ENCODE data around the gene ANGPTL1. TPM values are rescaled to one million over a fixed set of nuclear protein-coding genes. Genes with fewer than 3 reads are reported as not detected.

The ANGPTL1 gene
- total RNA-seq, 4 donors from 2014 or later: 40.5 to 242 (median 77.7) TPM

GRCh38 chr1:178847396-178847849, 23.5 kb downstream of the ANGPTL1 start:
- no peak for TF ChIP-seq CTCF (IDR thresholded peaks at IDR 0.05; ENCODE audit: low read depth)

DNA sequence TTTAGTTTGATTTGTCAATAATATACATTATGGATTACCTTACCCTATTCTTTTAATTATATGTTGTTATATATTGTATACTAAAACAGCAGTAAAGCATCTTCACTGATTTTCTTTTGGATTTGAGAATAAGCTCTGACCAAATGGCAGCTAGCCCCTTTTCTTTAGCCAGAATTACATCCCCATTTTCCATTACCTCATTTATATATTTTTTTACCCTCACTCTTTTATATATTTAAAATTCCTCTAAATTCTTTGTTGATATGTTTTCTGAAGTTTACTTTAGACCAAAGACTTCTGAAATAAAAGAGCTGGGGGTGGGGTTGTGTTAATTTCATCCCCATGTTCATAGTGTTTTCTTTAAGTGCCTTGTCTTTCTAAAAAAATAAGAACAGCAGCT, 24.6 kb downstream of the ANGPTL1 start:
- no peak for TF ChIP-seq CTCF (IDR thresholded peaks at IDR 0.05; ENCODE audit: low read depth)

- TF ChIP-seq CTCF (IDR thresholded peaks at IDR 0.05; ENCODE audit: low read depth): no peak
These were observed 26.4 kb downstream of the ANGPTL1 start for GRCh38 chr1:178844436-178844835.

DNA sequence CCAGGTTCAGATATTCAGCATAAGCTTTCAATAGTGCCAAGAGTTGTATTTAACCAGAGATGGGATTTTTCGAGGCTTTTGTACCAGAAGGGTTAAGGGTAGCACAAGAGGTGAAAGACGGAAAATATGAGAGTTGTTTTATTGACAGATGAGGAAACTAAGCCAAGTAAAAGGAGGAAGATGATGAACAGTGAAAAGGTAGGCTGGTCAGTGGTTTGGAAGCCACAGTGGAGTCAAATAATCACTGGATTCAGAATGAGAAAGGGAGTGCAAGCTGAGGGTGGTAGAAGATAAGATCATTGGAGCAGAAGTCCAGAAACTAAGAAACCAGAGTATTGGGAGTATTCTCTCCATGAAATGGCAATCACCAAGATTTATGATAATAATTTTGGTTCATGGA, 45.7 kb downstream of the ANGPTL1 start:
- no peak for TF ChIP-seq CTCF (IDR thresholded peaks at IDR 0.05; ENCODE audit: low read depth)

GRCh38 chr1:178821134-178821866, 49.6 kb downstream of the ANGPTL1 start:
- TF ChIP-seq CTCF (IDR thresholded peaks at IDR 0.05; ENCODE audit: low read depth): no peak

DNA sequence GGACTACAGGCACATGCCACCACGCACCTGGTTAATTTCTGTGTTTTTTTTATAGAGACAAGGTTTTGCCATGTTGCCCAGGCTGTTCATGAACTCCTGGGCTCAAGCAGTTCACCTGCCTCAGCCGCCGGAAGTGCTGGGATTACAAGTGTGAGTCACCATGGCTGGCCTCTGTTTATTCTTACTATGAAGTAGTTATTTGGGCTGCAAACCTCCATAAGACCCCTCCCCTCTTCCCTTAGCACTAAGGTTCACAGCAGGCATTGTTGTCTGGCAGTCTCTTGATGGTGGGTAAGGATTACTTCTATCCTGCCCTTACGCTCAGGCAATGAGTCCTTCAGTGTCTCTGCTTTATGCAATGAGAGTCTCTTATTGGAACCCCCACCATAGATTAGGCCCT, 51.8 kb downstream of the ANGPTL1 start:
- TF ChIP-seq CTCF (IDR thresholded peaks at IDR 0.05; ENCODE audit: low read depth): no peak

DNA sequence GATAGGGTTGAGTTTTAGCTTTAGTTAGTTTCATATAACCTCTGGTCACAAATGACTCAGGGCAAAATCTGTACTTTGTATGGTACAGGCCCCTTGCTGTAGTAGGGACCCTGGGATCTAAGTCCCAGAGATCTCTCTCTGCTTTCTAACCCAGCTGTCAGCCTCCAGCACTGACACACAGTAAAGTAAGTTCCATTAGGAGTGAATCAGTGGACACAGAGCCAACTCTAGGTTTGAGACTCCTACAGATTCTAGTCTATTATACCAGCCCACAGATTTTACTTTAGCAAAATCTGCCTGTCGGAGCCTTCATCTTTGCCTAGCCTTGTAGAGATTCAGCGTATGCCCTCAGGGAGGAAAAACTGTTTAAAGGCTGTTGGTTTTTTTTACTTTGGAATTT, 52.5 kb downstream of the ANGPTL1 start:
- TF ChIP-seq CTCF (IDR thresholded peaks at IDR 0.05; ENCODE audit: low read depth): no peak
